T-cell (primary cell): ENCODE data around the gene HSPA4L. TPM values are rescaled to one million over a fixed set of nuclear protein-coding genes. Genes with fewer than 3 reads are reported as not detected.

ENCODE experiments used
- ATAC-seq, 4 experiments: fragments of 200-7000 bp in 3 of 4; fragments of 150-1000 bp in 1 of 4; cut with Tn5 transposase; replicated peaks in 1 of 4; 1 replicate in 3 of 4; 2 replicates in 1 of 4; pipeline ENCODE4 v1.10.0; 2021; ENCODE audit warnings: moderate library complexity in 3 of 4, mild to moderate bottlenecking in 2 of 4, moderate number of reproducible peaks in 1 of 4
- CTCF ChIA-PET, 2 donors: fragments of 300-600 bp; sonication (Branson Sonifier 250); formaldehyde crosslinking; loops; one replicate each; lab custom pipeline; 2022; ENCODE audit warnings: antibody characterized with exemption in 2 of 2; lab: Charles Lee
- POLR2A ChIA-PET, 2 donors: fragments of 300-600 bp; sonication (Branson Sonifier 250); formaldehyde crosslinking; loops; one replicate each; lab custom pipeline; 2022; ENCODE audit warnings: antibody characterized with exemption in 2 of 2; lab: Charles Lee
- DNase-seq, 35 experiments: peaks; one replicate each; pipeline versions ENCODE4 v3.0.0 to v3.0.0-alpha.2; 2013 to 2023
- H3K27ac ChIP-seq: one replicate; pipeline ENCODE4 v1.5.1; 2013; ENCODE audit warnings: low read length
- H3K27me3 ChIP-seq, 2 experiments: replicated peaks in 1 of 2; 1 replicate in 1 of 2; 2 replicates in 1 of 2; pipeline versions ENCODE4 v1.6.1 to v1.7.0; 2013; ENCODE audit warnings: low read length in 1 of 2, mixed read lengths in 1 of 2; ENCODE audit not compliant: control insufficient read depth in 2 of 2, insufficient read depth in 2 of 2; ENCODE audit errors: extremely low read depth in 1 of 2
- H3K36me3 ChIP-seq, 2 donors: 1 replicate in 1 of 2; 2 replicates in 1 of 2; pipeline versions ENCODE4 v1.6.1 to v1.7.0; 2013; ENCODE audit warnings: low read length in 1 of 2; ENCODE audit not compliant: control insufficient read depth in 2 of 2, insufficient read depth in 1 of 2; ENCODE audit errors: extremely low read depth in 1 of 2
- H3K4me1 ChIP-seq, 2 experiments: 1 replicate in 1 of 2; 2 replicates in 1 of 2; pipeline versions ENCODE4 v1.6.1 to v1.7.0; 2013; ENCODE audit warnings: low read length in 2 of 2, mixed read lengths in 1 of 2; ENCODE audit not compliant: insufficient read depth in 2 of 2, control insufficient read depth in 1 of 2; ENCODE audit errors: extremely low read depth in 1 of 2
- H3K4me3 ChIP-seq, 2 donors: 1 replicate in 1 of 2; 2 replicates in 1 of 2; pipeline versions ENCODE4 v1.5.1 to v1.7.0; 2013; ENCODE audit warnings: mild to moderate bottlenecking in 2 of 2, low read length in 1 of 2, moderate library complexity in 1 of 2; ENCODE audit not compliant: control insufficient read depth in 1 of 2; ENCODE audit errors: extremely low read depth in 1 of 2
- H3K9me3 ChIP-seq: 2 replicates; pipeline ENCODE4 v1.7.0; 2013
- H3K27ac Mint-ChIP-seq, 2 donors: one replicate each; pipeline ENCODE4 v1.8.0; 2020 to 2021; ENCODE audit warnings: mild to moderate bottlenecking in 2 of 2, mixed read lengths in 2 of 2
- H3K27me3 Mint-ChIP-seq, 2 donors: one replicate each; pipeline ENCODE4 v1.8.0; 2021 to 2022; ENCODE audit warnings: mixed read lengths in 2 of 2
- H3K36me3 Mint-ChIP-seq: one replicate; pipeline ENCODE4 v1.8.0; 2021; ENCODE audit warnings: mixed read lengths
- H3K4me1 Mint-ChIP-seq, 3 donors: one replicate each; pipeline ENCODE4 v1.8.0; 2020 to 2022; ENCODE audit warnings: mixed read lengths in 3 of 3, mild to moderate bottlenecking in 1 of 3
- H3K4me3 Mint-ChIP-seq, 3 donors: one replicate each; pipeline ENCODE4 v1.8.0; 2020 to 2022; ENCODE audit warnings: mild to moderate bottlenecking in 3 of 3, mixed read lengths in 3 of 3, moderate library complexity in 3 of 3
- H3K9me3 Mint-ChIP-seq, 3 donors: one replicate each; pipeline ENCODE4 v1.8.0; 2020 to 2022; ENCODE audit warnings: mixed read lengths in 3 of 3
- WGBS: methylation state at CpG from one replicate; pipeline ENCODE4 v1.1.5; 2013; ENCODE audit warnings: missing lambda C conversion rate; ENCODE audit not compliant: insufficient coverage; 5-methylcytosine and 5-hydroxymethylcytosine counted together
- total RNA-seq, 35 experiments: library from RNA in 6 of 35; stranded (reverse) in 6 of 35; fragments of 120-200 nt in 1 of 35; gene quantifications; one replicate each; pipeline versions ENCODE4 v1.2.1 to v1.2.4 and lab custom pipeline; 2013 to 2026

The HSPA4L gene
- total RNA-seq (under 1 TPM in 3 of 5 donors, not detected in 2; 0.09 to 0.22 (median 0.16) TPM), total RNA-seq (lab: John Stamatoyannopoulos, UW) (0 to 1.0 (median 0.08) reads per million in 29 experiments)
- 0.04 TPM for total RNA-seq (2013)

GRCh38 chr4:127782275-127783025, at the start of gene HSPA4L:
Gene HSPA4L, plus strand, starts transcription at chr4:127782322. Its CDS starts 229 bp downstream, at chr4:127782551.
- H3K27me3 Mint-ChIP-seq, result peaks cover 57 to 62% of the 10 kb centered on the region in 2 donors
- H3K4me1 Mint-ChIP-seq, result peaks cover 18 to 20% (median 19%) of the 10 kb centered on the region in 3 donors
- DNase-seq (peak in 23 of 35 experiments; percentile 1 to 49 (median 12)), ATAC-seq (peak; percentile 41 to 79 (median 76))
- peak within 1 kb of the TSS in 1 of 2 donors; percentile 23 for H3K27ac Mint-ChIP-seq
- H3K27me3 ChIP-seq, result peaks cover 7 to 41% of the 10 kb centered on the region in 2 experiments
- H3K4me3 ChIP-seq, result peak within 1 kb of the TSS; percentile 46 to 84
- no peaks in the 10 kb centered on the region for H3K36me3 Mint-ChIP-seq
- H3K4me3 Mint-ChIP-seq, result peak within 1 kb of the TSS; percentile 77 to 86 (median 84)
- H3K36me3 ChIP-seq, result no peaks in the 10 kb centered on the region
- H3K9me3 ChIP-seq, result no peaks in the 10 kb centered on the region
- CTCF ChIA-PET, result no interaction called here
- H3K4me1 ChIP-seq, result peaks cover 0 to 20% of the 10 kb centered on the region in 2 experiments
- POLR2A ChIA-PET, result no interaction called here
- H3K9me3 Mint-ChIP-seq, result no peaks in the 10 kb centered on the region
- WGBS, result 1% methylated on average over 63 of the region's 63 CpGs
- H3K27ac ChIP-seq, result no peak within 1 kb of the TSS

DNA sequence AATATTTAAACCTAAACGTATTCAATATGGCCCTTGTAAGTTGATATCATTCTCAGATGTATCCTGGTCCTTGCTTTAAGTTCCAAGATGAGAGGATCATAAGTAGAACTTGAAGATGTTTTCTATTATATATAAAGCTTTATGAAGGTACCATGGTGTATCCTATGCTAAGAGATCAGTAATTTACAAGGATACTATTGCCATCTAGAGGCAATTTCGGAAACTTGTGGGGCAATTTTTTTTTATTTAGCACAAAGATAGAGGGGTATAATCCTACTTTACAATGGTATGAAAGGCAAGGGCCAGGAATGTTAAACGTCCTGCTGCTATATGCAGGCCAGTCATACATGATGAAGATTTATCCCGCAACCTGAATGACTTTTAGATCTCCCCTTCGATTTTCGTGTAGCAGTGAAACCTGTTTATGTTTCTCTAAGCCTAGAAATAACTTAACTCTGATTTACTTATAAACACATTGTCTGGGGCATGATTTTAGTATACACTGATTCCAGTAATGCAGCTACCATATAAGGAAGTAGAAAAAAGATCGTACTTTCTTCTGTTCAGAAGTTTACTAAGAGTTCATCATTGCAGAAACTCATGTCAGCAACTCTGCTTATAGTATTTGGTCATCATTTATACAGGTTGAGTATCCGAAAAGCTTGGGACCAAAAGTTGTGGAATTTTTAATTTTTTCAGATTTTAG, 49.3 kb upstream of the HSPA4L start:
- WGBS, result 40% methylated on average over 1 of the region's 8 CpGs
- POLR2A ChIA-PET, result no interaction called here
- Histone ChIP-seq H3K36me3 (no peaks in the 10 kb centered on the region), H3K9me3 (no peaks in the 10 kb centered on the region), H3K4me3 (no peak overlapping the region), H3K27ac (no peak overlapping the region), H3K27me3 (no peaks in the 10 kb centered on the region), H3K4me1 (no peaks in the 10 kb centered on the region)
- DNase-seq, result peak in 1 of 35 experiments; percentile 9
- Mint-ChIP-seq H3K9me3 (no peaks in the 10 kb centered on the region), H3K27ac (no peak overlapping the region), H3K27me3 (peaks cover 0 to 4% of the 10 kb centered on the region in 2 donors), H3K4me1 (no peaks in the 10 kb centered on the region), H3K4me3 (no peak overlapping the region), H3K36me3 (no peaks in the 10 kb centered on the region)
- CTCF ChIA-PET, result interaction anchor here (0.6 to 1.0 kb wide), 4 partner anchors 9 to 125 kb away, joined by 3 to 4 read pairs (median 3); no protein-coding TSS in a partner anchor
- ATAC-seq, result no peak

DNA sequence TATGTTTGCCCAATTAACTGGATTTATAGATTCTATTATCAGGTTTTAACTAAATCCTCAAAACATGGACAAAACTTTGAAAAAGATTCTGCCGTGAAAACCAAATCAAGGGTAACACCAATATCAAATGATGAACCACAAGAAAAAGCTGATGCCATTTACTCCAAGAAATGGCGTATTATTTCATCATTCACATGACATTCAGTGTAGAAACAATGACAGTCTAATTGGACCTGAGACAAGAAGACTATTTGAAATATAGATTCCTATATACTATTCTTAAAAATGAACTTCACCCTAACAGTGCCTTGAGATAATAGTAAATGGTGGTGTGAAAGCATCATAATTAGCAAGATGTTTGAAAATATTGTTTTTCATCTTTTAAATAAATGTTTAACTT, 47.1 kb upstream of the HSPA4L start:
- ChIA-PET POLR2A (no interaction called here), CTCF (no interaction called here)
- no peak overlapping the region for H3K4me3 ChIP-seq
- WGBS, result 100% methylated on average over 1 of the region's 2 CpGs
- ATAC-seq (no peak), DNase-seq (no peak)
- Mint-ChIP-seq H3K27me3 (peaks cover 0 to 17% of the 10 kb centered on the region in 2 donors), H3K27ac (no peak overlapping the region), H3K4me3 (no peak overlapping the region), H3K9me3 (no peaks in the 10 kb centered on the region), H3K36me3 (no peaks in the 10 kb centered on the region), H3K4me1 (no peaks in the 10 kb centered on the region)
- H3K9me3 ChIP-seq, result no peaks in the 10 kb centered on the region
- no peaks in the 10 kb centered on the region for H3K4me1 ChIP-seq
- no peaks in the 10 kb centered on the region for H3K27me3 ChIP-seq
- H3K36me3 ChIP-seq, result no peaks in the 10 kb centered on the region
- no peak overlapping the region for H3K27ac ChIP-seq

GRCh38 chr4:127737295-127737694, 44.8 kb upstream of the HSPA4L start:
- ATAC-seq, result no peak
- Histone ChIP-seq H3K9me3 (no peaks in the 10 kb centered on the region), H3K27ac (no peak overlapping the region), H3K4me1 (no peaks in the 10 kb centered on the region), H3K36me3 (no peaks in the 10 kb centered on the region), H3K27me3 (no peaks in the 10 kb centered on the region), H3K4me3 (no peak overlapping the region)
- CTCF ChIA-PET, result no interaction called here
- peaks cover 0 to 3% (median under 1%) of the 10 kb centered on the region in 3 donors for H3K9me3 Mint-ChIP-seq
- peaks cover 3 to 20% of the 10 kb centered on the region in 2 donors for H3K27me3 Mint-ChIP-seq
- POLR2A ChIA-PET, result no interaction called here
- H3K4me1 Mint-ChIP-seq, result no peaks in the 10 kb centered on the region
- H3K36me3 Mint-ChIP-seq, result no peaks in the 10 kb centered on the region
- H3K27ac Mint-ChIP-seq, result no peak overlapping the region
- DNase-seq, result no peak
- no peak overlapping the region for H3K4me3 Mint-ChIP-seq
- WGBS, result no CpG with 5 or more reads among the region's 4 CpGs

GRCh38 chr4:127741247-127741646, 40.9 kb upstream of the HSPA4L start:
- no peak overlapping the region for H3K4me3 ChIP-seq
- no peaks in the 10 kb centered on the region for H3K36me3 ChIP-seq
- Mint-ChIP-seq H3K4me1 (no peaks in the 10 kb centered on the region), H3K36me3 (no peaks in the 10 kb centered on the region), H3K9me3 (peaks cover 0 to 8% (median 6%) of the 10 kb centered on the region in 3 donors), H3K27me3 (peaks cover 4 to 28% of the 10 kb centered on the region in 2 donors), H3K4me3 (no peak overlapping the region), H3K27ac (no peak overlapping the region)
- POLR2A ChIA-PET, result no interaction called here
- WGBS, result no CpG with 5 or more reads among the region's 1 CpG
- no peak overlapping the region for H3K27ac ChIP-seq
- no peaks in the 10 kb centered on the region for H3K4me1 ChIP-seq
- H3K9me3 ChIP-seq, result no peaks in the 10 kb centered on the region
- CTCF ChIA-PET, result no interaction called here
- DNase-seq, result no peak
- no peak for ATAC-seq
- H3K27me3 ChIP-seq, result no peaks in the 10 kb centered on the region

DNA sequence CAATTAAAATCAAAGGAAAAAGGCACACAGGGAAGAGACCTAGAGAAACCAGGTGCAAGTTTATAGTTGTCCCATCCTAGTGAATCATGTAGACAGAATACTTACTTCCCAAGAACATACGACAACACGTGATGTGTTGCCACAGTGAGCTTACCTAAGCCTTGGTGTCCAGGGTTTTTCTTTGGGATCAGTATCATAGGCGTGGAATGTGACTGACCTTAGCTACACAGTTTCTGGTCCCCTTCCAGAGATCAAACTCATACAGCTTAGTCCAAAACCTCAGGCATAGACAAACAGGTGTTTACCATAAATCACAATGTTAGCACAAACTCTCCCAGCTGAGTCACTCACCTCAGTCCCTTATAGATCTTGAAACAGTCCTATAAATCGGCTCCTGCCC, 34.2 kb upstream of the HSPA4L start:
- no peaks in the 10 kb centered on the region for H3K36me3 ChIP-seq
- no peak overlapping the region for H3K27ac ChIP-seq
- H3K9me3 ChIP-seq, result no peaks in the 10 kb centered on the region
- no peaks in the 10 kb centered on the region for H3K4me1 ChIP-seq
- ATAC-seq, result no peak
- POLR2A ChIA-PET, result no interaction called here
- WGBS, result 69% methylated on average over 4 of the region's 4 CpGs
- H3K4me1 Mint-ChIP-seq, result no peaks in the 10 kb centered on the region
- DNase-seq, result no peak
- H3K4me3 ChIP-seq, result no peak overlapping the region
- no peak overlapping the region for H3K27ac Mint-ChIP-seq
- H3K27me3 ChIP-seq, result peaks cover 0 to 3% of the 10 kb centered on the region in 2 experiments
- peaks cover 13 to 25% of the 10 kb centered on the region in 2 donors for H3K27me3 Mint-ChIP-seq
- no peak overlapping the region for H3K4me3 Mint-ChIP-seq
- H3K36me3 Mint-ChIP-seq, result no peaks in the 10 kb centered on the region
- peaks cover 0 to 13% (median 8%) of the 10 kb centered on the region in 3 donors for H3K9me3 Mint-ChIP-seq
- CTCF ChIA-PET, result no interaction called here
